Activated gamma-delta T cell treated with anti-CD3 and anti-CD28 coated beads, Interleukin-2, amount 50 U/mL, for 16 hours (primary cell): Measurements from ENCODE around the gene LYVE1.
"Not testable (repeated sequence)": the region's sequence is repeated elsewhere in the genome, so short reads cannot be mapped to it uniquely, and the experiment has no call there.

Source experiments
- DNase-seq: peaks from one replicate; pipeline ENCODE4 v3.0.0-alpha.2; 2020; ENCODE audit warnings: low read depth

The LYVE1 gene, protein sequence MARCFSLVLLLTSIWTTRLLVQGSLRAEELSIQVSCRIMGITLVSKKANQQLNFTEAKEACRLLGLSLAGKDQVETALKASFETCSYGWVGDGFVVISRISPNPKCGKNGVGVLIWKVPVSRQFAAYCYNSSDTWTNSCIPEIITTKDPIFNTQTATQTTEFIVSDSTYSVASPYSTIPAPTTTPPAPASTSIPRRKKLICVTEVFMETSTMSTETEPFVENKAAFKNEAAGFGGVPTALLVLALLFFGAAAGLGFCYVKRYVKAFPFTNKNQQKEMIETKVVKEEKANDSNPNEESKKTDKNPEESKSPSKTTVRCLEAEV

DNA sequence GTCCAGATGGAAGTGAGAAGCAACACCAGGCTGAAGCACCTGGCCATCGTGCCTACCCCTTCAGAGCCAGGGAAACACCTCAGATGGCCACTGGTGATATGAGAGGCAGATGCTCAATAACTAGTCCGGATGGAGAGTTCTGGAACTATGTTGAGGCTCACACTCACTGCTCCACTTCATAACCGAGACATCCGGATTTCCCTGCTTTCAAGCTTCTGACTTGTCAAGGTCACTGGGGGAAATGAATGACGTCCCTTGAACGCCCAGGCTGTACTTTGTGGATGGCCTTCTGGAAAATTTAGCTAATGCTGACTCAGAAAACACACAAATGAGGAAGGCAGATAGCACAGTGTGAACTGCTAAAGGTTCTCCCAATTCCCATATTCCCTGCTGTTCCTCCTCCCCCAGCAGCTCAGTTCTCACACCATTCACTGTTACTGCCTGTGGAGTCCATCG, at the start of gene LYVE1:
LYVE1 (minus strand) TSS at position 180 of the 456 bp plus-strand sequence; CDS start at position 47, 133 bp downstream.
- DNase-seq = no peak

DNA sequence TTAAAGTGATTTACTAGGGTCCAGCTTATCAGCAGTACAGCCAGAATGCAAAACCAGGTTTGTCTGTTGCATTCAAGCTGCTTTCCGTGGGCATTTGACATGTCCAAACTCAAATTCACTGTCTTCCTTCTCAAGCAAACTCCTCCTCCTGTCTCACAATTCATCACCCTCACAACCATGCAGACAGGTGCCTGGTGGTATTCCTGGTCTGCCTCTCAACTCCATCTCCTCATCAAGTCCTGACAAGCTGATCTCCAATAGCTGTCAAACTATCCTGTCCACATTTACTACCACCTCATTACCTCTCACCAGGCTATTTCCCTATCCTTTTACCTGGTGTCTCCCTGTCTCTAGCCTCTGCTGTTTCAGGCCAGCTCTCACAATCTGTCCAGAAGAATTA, 49.1 kb upstream of the LYVE1 start:
- DNase-seq = no peak

DNA sequence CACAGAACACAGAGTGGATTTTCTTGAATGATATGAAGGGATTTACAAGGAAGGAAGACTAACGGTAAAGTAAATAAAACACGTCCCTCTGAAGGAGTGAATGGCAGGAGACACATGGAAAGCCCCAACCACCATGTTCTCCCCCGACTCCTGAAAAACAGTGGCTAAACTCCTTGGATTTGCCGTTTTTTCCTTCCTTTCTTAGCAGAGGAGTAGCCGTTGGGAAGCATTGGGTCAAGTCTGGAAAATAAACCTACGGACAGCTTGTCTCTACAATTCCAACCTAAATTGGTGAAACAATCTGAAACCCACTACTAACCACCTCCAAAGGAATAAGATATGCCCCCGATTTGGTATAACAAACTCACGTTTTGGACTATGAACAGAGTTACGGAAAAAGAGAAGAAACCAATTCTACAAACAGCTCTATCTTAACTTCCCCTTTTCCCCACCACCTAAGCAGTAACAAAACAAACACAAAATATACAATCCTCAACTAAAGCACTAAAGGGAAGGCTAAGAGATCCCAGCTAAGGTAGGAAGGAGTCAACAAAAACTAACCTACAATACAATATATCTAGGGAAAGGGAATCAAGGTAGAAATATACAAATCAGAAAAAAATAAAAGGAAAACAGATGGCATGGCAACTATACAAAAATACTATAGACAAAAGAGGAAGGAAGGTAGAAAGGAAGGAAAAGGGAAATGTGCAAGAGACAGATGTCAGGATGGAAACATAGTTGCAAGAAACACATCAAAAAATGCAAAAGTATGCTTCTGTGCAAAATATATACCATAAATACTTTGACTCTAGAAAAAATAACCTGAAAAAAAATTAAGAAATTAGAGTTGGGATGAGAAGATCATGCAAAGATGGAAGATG, 43.8 kb upstream of the LYVE1 start:
- no peak for DNase-seq

DNA sequence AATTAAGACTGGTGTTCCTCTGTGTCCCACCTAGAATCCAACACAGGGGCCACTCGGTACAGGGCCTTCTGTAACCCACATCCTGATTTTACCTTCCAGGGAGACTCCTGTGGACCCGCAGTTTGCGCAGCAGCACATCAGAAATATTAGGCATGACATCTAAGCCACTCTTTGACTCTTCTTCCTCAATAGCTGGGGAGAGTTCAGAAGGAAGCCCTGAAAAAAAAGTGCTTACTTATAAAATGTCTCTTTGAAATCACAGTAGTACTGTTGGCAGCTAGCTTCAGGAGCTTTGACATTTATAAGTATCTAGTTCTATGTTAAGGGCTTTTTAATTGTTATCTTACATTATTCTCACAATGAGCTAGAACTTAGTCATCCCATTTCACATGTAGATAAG, 41.2 kb upstream of the LYVE1 start:
- DNase-seq = no peak

DNA sequence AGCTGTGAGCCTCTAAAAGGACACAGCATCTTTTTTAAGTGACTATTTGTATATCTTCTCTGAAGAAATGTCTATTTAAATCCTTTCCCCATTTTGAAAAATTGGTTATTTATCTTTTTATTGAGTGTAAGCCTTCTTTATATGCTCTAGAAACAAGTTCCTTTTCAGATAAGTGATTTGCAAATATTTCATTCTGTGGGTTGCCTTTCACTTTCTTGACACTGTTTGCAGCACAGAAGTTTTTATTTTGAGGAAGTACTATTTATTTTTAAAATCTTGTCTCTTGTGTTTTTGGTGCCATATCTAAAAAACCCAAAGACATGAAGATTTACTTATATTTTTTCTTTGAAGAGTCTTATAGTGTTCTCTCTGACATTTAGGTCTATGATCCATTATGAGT, 40.1 kb upstream of the LYVE1 start:
- DNase-seq = no peak

DNA sequence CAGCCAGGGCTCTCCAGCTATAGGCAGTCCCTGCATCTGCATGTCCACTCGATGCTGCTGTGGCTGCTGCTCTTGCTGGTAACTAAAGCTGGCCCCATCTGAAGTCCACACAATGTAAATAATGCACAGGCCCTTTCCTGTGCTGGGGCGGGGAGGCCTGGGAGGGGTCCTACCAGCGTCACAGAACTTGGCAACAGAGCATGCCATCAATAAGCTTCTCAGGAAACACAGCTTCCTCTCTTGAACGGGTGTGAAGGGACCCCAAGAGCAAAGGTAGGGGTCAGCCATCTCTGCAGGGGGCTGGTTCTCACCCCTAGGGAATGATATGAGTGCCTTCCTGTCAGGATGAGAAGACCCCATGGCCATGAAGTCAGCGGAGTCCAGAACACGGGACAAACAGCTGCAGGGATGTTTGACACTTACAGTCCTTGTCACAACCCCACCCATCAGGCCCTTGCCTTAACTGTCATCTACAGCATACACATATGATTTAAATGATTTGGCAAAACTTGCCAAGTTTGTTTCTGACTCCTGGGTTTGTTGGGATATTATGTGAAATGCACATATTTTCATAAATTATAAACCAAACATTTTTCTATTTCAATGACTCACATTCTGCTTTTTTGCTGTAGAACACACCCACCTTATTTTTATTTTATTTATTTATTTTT, 39.1 kb upstream of the LYVE1 start:
- DNase-seq = no peak

DNA sequence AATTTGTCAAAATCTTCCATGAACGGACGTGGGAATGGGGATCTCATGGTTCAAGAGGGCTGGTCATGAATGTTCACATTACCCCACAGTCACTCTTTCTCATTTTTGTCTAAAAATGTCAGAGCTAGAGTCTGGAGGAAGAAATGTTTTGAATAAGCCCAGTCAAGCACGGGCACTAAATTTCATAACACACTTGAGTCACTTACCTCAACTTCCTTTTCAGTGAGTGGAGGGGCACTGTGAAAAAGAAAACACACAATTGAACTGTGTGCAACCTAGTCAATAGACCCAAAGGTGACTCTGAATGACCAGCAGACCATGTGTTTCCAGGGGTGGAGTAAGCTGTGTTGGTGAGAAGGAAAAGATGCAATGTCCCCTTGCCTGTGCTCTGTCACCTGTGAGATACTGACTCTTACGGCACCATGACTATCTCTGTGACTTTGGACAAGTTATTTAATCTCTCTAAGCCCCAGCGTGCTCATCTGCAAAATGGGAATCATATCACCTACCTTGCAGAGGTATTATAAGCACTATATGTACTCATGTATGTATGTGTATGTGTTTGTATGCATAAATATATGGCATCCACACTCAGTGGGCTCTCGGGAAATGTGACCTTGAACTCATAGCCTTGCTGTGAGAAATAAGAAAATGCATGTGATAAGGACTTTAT, 38.2 kb upstream of the LYVE1 start:
- DNase-seq = no peak

DNA sequence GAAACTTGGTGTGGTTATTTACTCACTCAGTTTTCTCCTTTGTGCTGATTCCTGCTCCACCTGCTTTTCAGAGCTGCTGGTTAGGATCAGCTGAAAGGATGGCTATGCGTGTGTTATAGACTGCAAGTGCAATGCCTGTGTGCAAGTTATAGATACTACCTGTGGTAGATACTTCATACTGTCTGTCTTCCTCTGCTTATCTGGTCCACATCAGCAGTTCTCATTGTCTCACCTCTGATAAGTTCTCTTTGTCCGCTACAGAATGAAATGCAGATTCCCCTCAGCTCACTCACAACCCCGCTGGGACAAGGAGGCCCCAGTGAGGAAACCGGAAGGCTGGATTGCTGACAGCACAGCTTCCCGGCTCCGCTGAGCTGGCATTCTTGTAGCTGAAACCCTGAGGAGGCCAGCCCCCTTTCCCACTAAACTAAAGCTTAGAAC, 37.5 kb upstream of the LYVE1 start:
- no peak for DNase-seq

DNA sequence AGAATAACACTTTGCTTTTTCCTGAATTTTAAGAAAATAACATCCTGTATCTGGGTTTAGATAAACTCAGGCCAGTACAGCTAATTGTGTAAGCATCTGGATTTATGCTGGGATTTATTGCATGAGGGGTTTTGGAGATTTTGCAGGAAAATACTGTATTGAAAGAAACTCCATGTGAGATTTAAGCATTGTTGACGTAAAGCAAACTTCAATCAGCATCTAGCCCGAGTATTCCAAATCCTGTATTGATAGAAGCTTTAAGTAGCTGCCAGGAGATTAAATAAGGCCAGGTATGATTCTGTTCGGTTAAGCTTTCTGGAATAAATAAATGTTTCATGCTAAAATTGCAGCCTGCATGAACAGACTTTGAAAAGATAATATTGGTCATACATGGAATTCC, 36.3 kb upstream of the LYVE1 start:
- no peak for DNase-seq

DNA sequence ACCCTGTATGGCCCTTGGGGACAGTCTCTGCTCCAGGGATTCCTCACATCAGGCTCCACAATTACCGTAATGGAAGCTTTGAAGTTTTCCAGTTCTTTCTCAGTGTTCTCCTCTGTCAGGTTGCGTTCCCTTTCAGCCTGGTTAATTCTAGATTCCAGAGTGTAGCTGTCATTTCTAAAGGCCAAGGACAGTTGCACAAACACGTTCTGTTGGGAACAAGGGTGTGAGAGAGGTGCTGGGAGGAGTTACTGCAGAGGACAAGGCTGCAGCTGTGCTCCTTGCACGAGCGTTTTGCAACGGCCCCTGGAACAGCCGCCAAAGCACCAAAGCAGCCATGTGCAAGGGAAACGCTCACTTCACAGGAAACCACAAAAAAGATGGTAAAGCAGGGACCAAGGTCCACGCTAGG, 35.9 kb upstream of the LYVE1 start:
- no peak for DNase-seq

DNA sequence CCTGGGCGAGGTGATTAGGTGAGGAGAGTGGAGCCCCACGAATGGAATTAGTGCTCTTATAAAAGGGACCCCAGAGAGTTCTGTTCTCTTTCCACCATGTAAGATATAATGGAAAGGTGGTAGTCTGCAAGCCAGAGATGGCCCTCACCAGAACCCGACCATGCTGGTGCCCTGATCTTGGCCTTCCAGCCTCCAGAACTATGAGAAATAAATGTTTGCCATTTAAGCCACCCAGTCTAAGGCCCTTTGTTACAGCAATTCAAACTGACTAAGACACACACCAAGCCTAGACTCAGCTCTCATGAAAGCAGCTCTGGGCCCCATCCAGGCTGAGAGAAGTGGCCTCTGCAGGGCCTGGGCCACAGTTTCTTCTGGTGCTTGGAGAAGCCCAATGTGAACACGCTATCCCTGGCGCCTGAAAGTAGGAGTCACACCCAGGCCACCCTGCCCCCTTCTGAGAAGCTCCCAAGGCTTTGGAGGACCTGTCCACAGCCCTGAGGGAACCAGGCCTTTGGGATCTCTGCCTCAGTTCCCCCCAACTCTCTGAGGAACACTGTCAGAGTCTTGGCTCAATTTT, 35.3 kb upstream of the LYVE1 start:
- no peak for DNase-seq

DNA sequence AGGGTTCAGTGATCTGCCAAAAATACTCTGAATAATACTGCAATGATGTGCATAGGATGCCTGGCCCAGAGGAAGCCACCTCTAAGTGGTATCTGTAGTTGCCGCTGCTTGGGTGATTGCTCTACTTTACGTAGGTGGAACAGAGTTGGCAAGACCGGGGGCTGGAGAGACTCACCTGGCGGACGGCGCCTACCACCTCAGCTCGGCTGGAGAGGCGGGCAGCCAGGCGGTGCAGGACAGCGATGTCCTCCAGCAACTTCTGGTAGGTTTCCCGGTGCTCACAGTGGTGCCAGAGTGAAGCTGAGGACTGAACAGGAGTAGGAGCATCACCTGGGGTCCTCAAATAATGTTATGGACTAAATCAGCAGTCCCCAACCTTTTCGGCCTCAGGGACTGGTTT, 34.5 kb upstream of the LYVE1 start:
- DNase-seq = no peak

DNA sequence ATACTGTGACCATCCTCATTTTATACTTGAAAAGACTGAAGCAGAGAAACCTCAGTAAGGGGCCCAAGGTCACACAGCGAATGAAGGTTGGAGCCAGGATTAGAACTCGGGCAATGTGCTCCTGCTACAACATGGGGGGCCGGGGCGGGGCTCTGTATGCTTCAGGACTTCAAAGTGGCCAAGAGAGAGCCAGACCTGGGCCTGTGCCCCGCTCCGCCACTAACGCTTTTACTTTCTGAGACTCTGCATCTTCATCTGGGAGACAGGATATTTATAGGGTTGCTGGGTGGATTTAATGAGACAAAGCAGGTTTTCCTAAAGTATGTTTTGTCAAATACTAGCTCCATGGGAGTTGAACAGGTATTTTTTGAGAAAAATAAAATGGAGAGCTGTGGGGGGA, 33.9 kb upstream of the LYVE1 start:
- no peak for DNase-seq

DNA sequence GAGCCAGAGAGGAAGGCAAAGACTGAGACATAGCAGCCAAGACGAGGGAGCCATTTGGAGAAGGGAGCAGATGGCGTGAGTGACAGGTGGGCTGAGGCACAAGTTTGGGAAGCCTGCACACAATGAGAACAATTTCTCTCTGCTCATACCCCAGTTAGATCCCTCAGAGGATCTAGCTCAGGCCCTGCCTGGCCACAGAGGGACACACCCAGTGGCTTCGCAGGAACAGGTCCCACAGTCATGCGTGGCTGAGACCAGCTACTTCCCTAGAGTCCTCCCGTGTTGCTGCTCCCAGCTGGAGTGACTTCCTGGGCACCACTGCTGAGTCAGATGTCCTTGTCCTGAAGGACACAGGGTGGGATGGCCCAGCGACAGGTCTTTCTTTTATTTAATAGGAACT, 33.4 kb upstream of the LYVE1 start:
- no peak for DNase-seq

DNA sequence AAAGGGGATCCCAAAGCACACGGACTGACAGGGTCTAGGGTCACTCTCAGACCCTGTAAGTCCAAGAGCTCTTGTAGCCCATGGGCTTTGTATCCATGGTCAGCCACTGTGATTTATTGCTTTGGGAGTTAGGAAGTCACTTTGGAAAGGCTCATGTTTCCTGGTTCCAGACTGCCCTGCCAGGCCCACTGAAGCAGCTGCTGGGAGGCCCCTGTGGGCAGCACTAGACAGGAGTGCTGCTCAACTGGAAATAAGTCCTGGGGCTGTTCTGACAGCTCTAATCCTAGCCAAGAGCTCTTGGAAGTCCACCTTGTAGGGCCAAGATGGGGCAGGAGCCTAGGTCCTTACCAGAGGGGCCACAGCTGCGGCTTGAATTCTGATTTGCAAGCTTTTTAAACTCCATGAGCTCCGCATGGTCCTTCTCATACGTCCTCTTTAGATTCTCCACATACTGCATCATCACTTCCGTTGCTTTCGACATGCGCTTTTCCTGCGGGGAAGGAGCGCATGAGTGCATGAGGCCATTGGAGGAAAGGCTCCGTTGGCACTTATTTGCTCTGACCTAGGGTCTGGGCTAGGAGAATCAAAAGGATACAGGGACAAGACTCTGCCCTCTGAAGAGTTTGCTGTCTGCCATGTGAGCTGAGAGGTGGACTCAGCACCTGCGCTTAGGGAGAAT, 32.2 kb upstream of the LYVE1 start:
- no peak for DNase-seq

DNA sequence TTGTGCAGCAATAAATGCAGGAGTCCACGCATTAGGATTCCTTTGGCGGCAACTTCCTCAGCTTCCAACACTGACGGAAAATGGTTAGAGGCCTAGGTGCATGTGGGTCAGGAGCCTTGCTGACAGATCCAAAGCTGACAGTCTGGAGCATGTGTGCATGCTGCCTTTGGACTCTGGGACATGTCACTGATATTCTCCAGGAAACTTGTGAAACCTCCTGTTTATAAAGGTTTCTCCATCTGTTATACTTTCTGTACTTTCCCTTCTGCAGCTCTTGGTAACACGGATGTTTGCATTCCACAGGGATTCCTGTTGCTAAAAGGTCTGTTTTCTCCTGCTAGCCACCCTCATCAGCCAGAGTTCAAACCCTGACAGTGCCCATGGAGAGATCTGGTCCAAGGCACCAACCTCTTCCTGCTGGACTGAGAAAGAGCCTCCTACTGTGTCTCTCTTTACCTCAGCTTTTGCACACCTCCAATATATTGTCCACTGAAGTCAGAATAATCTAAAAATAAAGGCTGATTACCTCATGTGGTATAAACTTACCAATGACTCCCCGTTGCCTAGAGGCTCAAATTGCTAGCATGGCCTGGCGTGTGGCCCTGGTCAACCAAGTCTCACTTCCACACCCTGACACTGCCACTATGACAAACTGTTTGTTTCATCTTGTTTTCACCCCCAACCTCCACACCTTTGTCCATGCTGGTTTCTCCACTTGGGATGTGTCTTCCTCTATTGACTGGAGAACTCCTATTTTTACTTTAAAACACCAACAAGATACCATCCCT, 31.1 kb upstream of the LYVE1 start:
- DNase-seq = no peak

DNA sequence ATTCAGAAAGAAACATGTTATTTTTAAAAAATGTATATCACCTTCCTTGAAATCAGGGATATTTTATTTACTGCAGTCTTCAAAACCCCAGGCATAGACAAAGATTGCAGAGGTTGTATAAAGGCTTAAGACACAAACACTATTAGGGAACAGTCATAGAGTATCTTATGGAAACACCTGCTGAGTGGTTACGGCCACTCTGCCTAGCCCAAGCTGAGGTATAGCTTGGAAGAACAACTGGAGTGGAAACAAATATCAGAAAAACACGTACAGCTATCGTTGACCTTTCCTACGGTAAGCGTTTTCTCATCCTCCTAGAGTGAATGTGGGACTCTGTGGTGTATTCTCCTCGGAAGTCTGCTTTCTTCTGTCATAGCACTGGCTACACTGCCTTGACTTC, 30.4 kb upstream of the LYVE1 start:
- no peak for DNase-seq

DNA sequence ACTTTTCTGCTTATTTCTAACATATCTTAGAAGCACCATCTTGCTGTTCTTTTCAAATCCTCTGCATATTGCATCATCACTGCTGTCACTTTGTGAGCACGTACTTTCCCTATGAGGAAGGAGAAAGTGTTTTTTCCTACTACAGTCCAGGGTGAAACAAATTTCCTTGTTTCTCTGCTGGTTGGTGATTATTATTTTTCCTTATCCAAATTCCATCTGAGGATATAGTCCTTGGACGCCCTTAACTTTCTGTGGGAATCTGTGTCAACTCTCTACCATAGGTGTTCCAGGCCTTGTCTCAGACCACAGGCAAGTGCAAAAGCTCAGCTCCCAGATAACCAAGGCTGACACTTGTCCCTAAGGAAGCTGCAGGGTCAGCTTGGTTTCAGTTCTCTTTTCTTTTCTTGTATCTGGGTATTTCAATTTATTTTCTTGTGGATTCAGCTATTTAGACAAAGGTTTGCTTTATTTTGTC, 29.4 kb upstream of the LYVE1 start:
- DNase-seq = no peak

DNA sequence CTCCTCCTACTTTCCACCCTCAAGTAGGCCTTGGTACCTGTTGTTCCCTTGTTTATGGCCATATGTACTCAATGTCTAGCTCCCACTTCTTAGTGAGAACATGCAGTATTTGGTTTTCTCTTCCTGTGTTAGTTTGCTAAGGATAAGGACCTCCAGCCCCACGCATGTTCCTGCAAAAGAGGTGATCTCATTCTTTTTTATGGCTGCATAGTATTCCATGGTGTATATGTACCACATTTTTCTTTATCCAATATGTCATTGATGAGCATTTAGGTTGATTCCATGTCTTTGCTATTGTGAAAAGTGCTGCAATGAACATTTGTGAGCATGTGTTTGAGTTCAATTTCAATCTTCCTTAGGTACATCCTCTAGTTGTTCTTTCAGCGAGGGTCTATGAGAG, 27.4 kb upstream of the LYVE1 start:
- DNase-seq = not testable (repeated sequence)

DNA sequence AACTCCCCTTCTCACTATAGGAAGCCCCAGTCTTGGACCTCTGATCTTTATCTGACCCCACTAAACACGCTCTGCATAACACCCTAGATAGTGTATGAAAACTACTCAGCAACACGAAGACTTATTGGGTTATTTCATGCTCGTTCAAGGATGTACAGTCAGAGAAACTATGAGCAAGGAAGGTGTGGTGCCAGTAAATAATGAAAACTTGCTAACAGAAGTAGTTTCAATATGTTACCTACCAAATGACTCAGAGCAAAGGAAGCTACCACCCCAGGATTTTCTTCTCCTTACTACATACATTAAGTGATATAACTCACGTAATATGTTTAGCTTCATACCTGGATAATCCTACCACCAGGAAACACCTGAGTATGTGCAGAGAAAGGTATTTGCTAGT, 25.9 kb upstream of the LYVE1 start:
- no peak for DNase-seq
